GM10266 (cell line): Measurements from ENCODE around the gene MED22.
A peak's percentile ranks its signal among the peaks of the same experiment; 100 is the strongest.
"Not testable (repeated sequence)": the region's sequence is repeated elsewhere in the genome, so short reads cannot be mapped to it uniquely, and the experiment has no call there.

ENCODE experiments used
- DNase-seq: peaks from one replicate; pipeline ENCODE4 v3.0.0; 2012; ENCODE audit errors: extremely low spot score
- CTCF ChIP-seq: IDR thresholded peaks from 2 replicates; pipeline ENCODE4 v1.5.1; 2012; ENCODE audit warnings: mild to moderate bottlenecking, low read depth; ENCODE audit not compliant: control insufficient read depth, insufficient read depth; ENCODE audit errors: missing control alignments

Gene MED22

GRCh38 chr9:133347985-133348717 is at the start of gene MED22, which contains the start of gene RPL7A:
MED22 (minus strand) TSS chr9:133348131; CDS start chr9:133346662, 1,469 bp downstream.
RPL7A (plus strand) TSS chr9:133348218; CDS start chr9:133348244, 26 bp downstream.
- DNase-seq, result peak; percentile 95
- TF ChIP-seq CTCF, result no peak

- no peak for DNase-seq
- no peak for TF ChIP-seq CTCF
Measured at GRCh38 chr9:133397370-133397769, 49.4 kb upstream of the MED22 start.

GRCh38 chr9:133396952-133397351 is 49.0 kb upstream of the MED22 start:
- peak; percentile 37 for TF ChIP-seq CTCF
- DNase-seq, result no peak

- DNase-seq, result no peak
- TF ChIP-seq CTCF, result no peak
Measured at GRCh38 chr9:133394687-133395271, 46.8 kb upstream of the MED22 start.

GRCh38 chr9:133393399-133393798 is 45.5 kb upstream of the MED22 start:
- TF ChIP-seq CTCF, result no peak
- no peak for DNase-seq

GRCh38 chr9:133392308-133392707 is 44.4 kb upstream of the MED22 start:
- not testable (repeated sequence) for DNase-seq

GRCh38 chr9:133391449-133391848 is 43.5 kb upstream of the MED22 start:
- DNase-seq, result not testable (repeated sequence)

- no peak for TF ChIP-seq CTCF
- no peak for DNase-seq
Measured at GRCh38 chr9:133390713-133391112, 42.8 kb upstream of the MED22 start.
